ENCODE results near the gene OR2A5. TPM values are rescaled to one million over a fixed set of nuclear protein-coding genes. Genes with fewer than 3 reads are reported as not detected.
A peak's percentile ranks its signal among the peaks of the same experiment; 100 is the strongest.
"Not testable (repeated sequence)": the region's sequence is repeated elsewhere in the genome, so short reads cannot be mapped to it uniquely, and the experiment has no call there.

OR2A5 gene
- total RNA-seq, 4 donors from 2014 or later, result not detected

GRCh38 chr7:144050093-144050492 lies 1.3 kb downstream of the OR2A5 start:
- 55% methylated on average over 3 of the region's 3 CpGs; no CpG with 5 or more reads in 1 of the 2 donors for WGBS, 2 donors (ENCODE audit: low coverage in 1 of 2)
- intact Hi-C loops (cut with DNase I; ENCODE audit: low total_unique reads), result no loop called here
- H3K36me3 ChIP-seq, result no peaks in the 10 kb centered on the region
- in situ Hi-C loops (cut with MboI; ENCODE audit: low pct_ligation_motif_present in 1 of 4, low pct_unique_long_range_greater_than_20kb in 1 of 4, low sequenced_read_pairs in 3 of 4), result no loop called here
- no peaks in the 10 kb centered on the region for H3K4me1 ChIP-seq
- H3K9me3 ChIP-seq, result no peaks in the 10 kb centered on the region
- H3K27me3 ChIP-seq, result no peaks in the 10 kb centered on the region
- TF ChIP-seq EP300 (IDR thresholded peaks at IDR 0.05; ENCODE audit: low read depth) (no peak), POLR2A (IDR thresholded peaks at IDR 0.05) (no peak), POLR2AphosphoS5 (IDR thresholded peaks at IDR 0.05) (no peak), CTCF (IDR thresholded peaks at IDR 0.05) (no peak)
- DNase-seq, result no peak
- H3K4me3 ChIP-seq, result no peak overlapping the region
- no peak overlapping the region for H3K27ac ChIP-seq

- intact Hi-C loops (cut with DNase I; ENCODE audit: low total_unique reads); H3K9me3 ChIP-seq; H3K4me3 ChIP-seq; H3K27me3 ChIP-seq; DNase-seq; H3K36me3 ChIP-seq; H3K27ac ChIP-seq; in situ Hi-C loops (cut with MboI; ENCODE audit: low pct_ligation_motif_present in 1 of 4, low pct_unique_long_range_greater_than_20kb in 1 of 4, low sequenced_read_pairs in 3 of 4); H3K4me1 ChIP-seq: not testable (repeated sequence)
- WGBS, 2 donors (ENCODE audit: low coverage in 1 of 2), result 78% methylated on average over 8 of the region's 8 CpGs; no CpG with 5 or more reads in 1 of the 2 donors
Observed at GRCh38 chr7:144050884-144051283, 2.1 kb downstream of the OR2A5 start.

DNA sequence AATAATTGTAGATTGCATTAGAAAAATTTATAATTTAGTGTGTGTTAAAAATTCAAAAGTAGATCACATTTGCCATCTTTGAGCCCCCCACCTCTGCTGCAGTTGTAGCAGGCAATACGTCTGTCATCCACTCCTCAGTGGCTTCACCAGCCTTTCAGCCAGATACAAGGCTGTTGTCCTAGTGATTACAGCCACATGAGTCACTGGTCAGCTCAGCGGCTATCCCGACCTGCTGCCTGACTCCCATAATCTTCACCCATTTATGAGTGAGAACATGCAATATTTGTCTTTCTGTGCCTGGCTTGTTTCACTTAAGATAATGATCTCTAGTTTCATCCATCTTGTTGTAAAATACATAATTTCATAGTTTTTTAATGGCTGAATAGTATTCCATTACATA lies 9.2 kb downstream of the OR2A5 start:
- Histone ChIP-seq H3K4me1 (no peaks in the 10 kb centered on the region), H3K36me3 (no peaks in the 10 kb centered on the region), H3K27me3 (no peaks in the 10 kb centered on the region), H3K27ac (no peak overlapping the region), H3K4me3 (no peak overlapping the region), H3K9me3 (no peaks in the 10 kb centered on the region)
- WGBS, 2 donors (ENCODE audit: low coverage in 1 of 2), result 77% methylated on average over 3 of the region's 3 CpGs; no CpG with 5 or more reads in 1 of the 2 donors
- TF ChIP-seq POLR2AphosphoS5 (IDR thresholded peaks at IDR 0.05), result no peak
- no peak for TF ChIP-seq CTCF (IDR thresholded peaks at IDR 0.05)
- TF ChIP-seq POLR2A (IDR thresholded peaks at IDR 0.05), result no peak
- no peak for TF ChIP-seq EP300 (IDR thresholded peaks at IDR 0.05; ENCODE audit: low read depth)
- no peak for DNase-seq
- intact Hi-C loops (cut with DNase I; ENCODE audit: low total_unique reads), result no loop called here
- in situ Hi-C loops (cut with MboI; ENCODE audit: low pct_ligation_motif_present in 1 of 4, low pct_unique_long_range_greater_than_20kb in 1 of 4, low sequenced_read_pairs in 3 of 4), result no loop called here

DNA sequence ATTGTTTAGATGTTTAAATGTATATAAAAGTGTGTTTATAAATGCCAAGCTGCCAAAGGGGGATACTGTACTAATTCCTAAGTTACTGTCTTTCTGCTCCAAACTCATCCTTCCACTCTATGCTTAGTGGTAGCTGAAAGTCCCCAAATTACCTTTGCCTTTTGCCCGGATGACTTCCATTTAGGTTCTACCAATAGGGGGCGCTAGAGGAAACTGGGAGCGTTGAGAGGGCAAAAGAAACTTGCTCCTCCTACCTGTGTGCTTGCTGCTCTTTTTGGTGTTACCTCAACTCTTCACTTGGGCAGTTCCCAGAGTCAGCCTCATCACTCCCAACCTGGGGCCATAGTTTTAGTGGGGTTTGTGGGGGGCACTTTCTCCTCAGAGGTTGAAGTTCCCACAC lies 15.0 kb downstream of the OR2A5 start:
- Histone ChIP-seq H3K36me3 (no peaks in the 10 kb centered on the region), H3K27ac (no peak overlapping the region), H3K4me3 (no peak overlapping the region), H3K27me3 (no peaks in the 10 kb centered on the region), H3K4me1 (no peaks in the 10 kb centered on the region), H3K9me3 (no peaks in the 10 kb centered on the region)
- WGBS, 2 donors (ENCODE audit: low coverage in 1 of 2), result 43 to 58% methylated on average over 2 to 3 of the region's 3 CpGs
- in situ Hi-C loops (cut with MboI; ENCODE audit: low pct_ligation_motif_present in 1 of 4, low pct_unique_long_range_greater_than_20kb in 1 of 4, low sequenced_read_pairs in 3 of 4) (no loop called here), intact Hi-C loops (cut with DNase I; ENCODE audit: low total_unique reads) (no loop called here)
- TF ChIP-seq CTCF (IDR thresholded peaks at IDR 0.05) (peak in 2 of 5 experiments; percentile 9 to 23), POLR2AphosphoS5 (IDR thresholded peaks at IDR 0.05) (no peak)
- no peak for DNase-seq

- Histone ChIP-seq H3K27me3 (no peaks in the 10 kb centered on the region), H3K4me3 (no peak within 1 kb of the TSS), H3K4me1 (no peaks in the 10 kb centered on the region), H3K36me3 (no peaks in the 10 kb centered on the region), H3K27ac (no peak within 1 kb of the TSS), H3K9me3 (no peaks in the 10 kb centered on the region)
- TF ChIP-seq CTCF (IDR thresholded peaks at IDR 0.05) (no peak), EP300 (IDR thresholded peaks at IDR 0.05; ENCODE audit: low read depth) (no peak), POLR2A (IDR thresholded peaks at IDR 0.05) (no peak), POLR2AphosphoS5 (IDR thresholded peaks at IDR 0.05) (no peak)
- no peak for DNase-seq
- WGBS, 2 donors (ENCODE audit: low coverage in 1 of 2), result 25 to 74% methylated on average over 1 of the region's 1 CpG
- in situ Hi-C loops (cut with MboI; ENCODE audit: low pct_ligation_motif_present in 1 of 4, low pct_unique_long_range_greater_than_20kb in 1 of 4, low sequenced_read_pairs in 3 of 4), result no loop called here
- intact Hi-C loops (cut with DNase I; ENCODE audit: low total_unique reads), result no loop called here
Observed at GRCh38 chr7:144069511-144069910, 20.8 kb downstream of the OR2A5 start, which contains the start of gene OR2A25. Gene OR2A25, plus strand, starts transcription at chr7:144069811. Its CDS starts 4,409 bp downstream, at chr7:144074220.
